Skin epidermis (tissue), 12 donors: Measurements from ENCODE around the gene COL4A4.

Source experiments
- H3K27ac ChIP-seq, 21 experiments: fragments of 200-600 bp; sonication (generic) in 11 of 21; one replicate each; pipeline ENCODE4 v1.5.0; 2020; ENCODE audit warnings: mild to moderate bottlenecking in 3 of 21, inconsistent platforms in 2 of 21, moderate library complexity in 2 of 21
- H3K4me3 ChIP-seq, 7 experiments: fragments of 200-600 bp; sonication (generic) in 2 of 7; one replicate each; pipeline ENCODE4 v1.5.0; 2020; ENCODE audit warnings: inconsistent platforms in 2 of 7, mild to moderate bottlenecking in 2 of 7, moderate library complexity in 1 of 7

The COL4A4 gene

GRCh38 chr2:226959418-226959817 lies 204.6 kb downstream of the COL4A4 start:
- no peak overlapping the region for H3K4me3 ChIP-seq
- no peak overlapping the region for H3K27ac ChIP-seq

GRCh38 chr2:226956659-226957058 lies 207.3 kb downstream of the COL4A4 start:
- no peak overlapping the region for H3K27ac ChIP-seq
- no peak overlapping the region for H3K4me3 ChIP-seq

GRCh38 chr2:226953826-226954225 lies 210.2 kb downstream of the COL4A4 start:
- Histone ChIP-seq H3K27ac (peak overlapping the region in 2 of 21 experiments; percentile 35), H3K4me3 (no peak overlapping the region)

- Histone ChIP-seq H3K27ac (no peak overlapping the region), H3K4me3 (no peak overlapping the region)
These were observed 210.8 kb downstream of the COL4A4 start for GRCh38 chr2:226953206-226953605.
